OCI-LY3 (cell line): ENCODE data around the gene ESPN.

Source experiments
- CTCF ChIP-seq: fragments of 200-600, 300-600 bp; sonication (generic); IDR thresholded peaks from 2 replicates; pipeline ENCODE4 v1.5.1; 2014; ENCODE audit warnings: antibody characterized with exemption, low read length, low read depth
- EZH2phosphoT487 ChIP-seq: fragments of 200-600 bp; shearing (Covaris generic); IDR thresholded peaks from 2 replicates; pipeline ENCODE4 v1.6.1; 2018; ENCODE audit warnings: antibody characterized with exemption, mixed run types, low read depth

DNA sequence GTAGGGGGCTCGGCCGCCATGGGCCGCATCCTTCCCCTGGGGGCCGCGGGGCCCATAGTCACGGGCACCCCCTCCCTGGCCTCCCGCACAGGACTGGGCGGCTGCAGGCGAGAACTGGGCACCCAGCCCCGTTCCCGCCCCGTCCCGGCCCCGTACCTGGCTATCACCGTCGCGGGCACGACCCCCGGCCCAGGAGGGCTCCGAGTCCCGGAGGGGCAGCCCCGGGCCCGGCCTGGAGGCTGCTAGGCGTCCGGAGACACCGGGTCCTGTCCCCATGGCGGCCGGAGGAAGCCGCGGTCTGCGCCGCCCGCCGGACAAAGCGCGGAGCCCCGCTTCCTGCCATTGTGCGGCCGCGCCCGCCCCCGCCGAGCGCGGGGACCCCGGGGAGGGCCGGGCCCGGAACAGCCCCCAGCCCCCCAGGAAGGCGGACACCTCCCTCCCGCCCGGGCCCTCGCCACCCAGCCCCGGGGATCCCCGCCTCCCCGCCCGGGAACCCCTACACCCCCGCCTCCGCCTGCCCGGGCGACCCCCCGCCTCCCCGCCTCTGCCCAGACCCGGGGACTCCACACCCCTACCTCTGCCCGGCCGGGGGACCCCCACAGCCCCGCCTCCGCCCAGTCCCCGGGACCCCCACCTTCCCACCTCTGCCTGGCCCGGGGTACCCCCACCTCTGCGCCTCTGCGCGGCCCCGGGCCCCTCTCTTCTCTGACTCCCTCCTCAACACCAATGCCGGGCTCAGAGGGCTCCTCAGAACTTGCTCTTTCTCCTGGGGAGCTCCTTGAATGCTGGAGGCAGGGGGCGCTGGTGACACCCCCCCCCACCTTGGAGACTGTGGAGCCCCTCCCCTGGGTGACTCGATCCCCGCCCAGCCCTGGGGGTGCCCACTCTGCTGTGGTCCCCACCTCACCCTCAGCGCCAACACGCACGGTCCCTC is 60.9 kb downstream of the ESPN start:
- TF ChIP-seq CTCF = no peak
- TF ChIP-seq EZH2phosphoT487 = no peak
